Liver (tissue), 9 donors: ENCODE data around the gene SNRK. TPM values are rescaled to one million over a fixed set of nuclear protein-coding genes. Genes with fewer than 3 reads are reported as not detected.

ENCODE experiments used
- DNase-seq: peaks from one replicate; pipeline ENCODE4 v3.0.0-alpha.2; 2017; ENCODE audit warnings: low spot score
- H3K27ac ChIP-seq, 2 donors: one replicate each; pipeline ENCODE4 v1.7.0; 2013; ENCODE audit warnings: inconsistent platforms in 2 of 2, low read length in 2 of 2, control low read depth in 1 of 2, low read depth in 1 of 2, mild to moderate bottlenecking in 1 of 2
- H3K27me3 ChIP-seq, 4 donors: one replicate each; pipeline versions ENCODE4 v1.6.1 to v1.7.0; 2013; ENCODE audit warnings: low read length in 3 of 4, inconsistent platforms in 1 of 4, mild to moderate bottlenecking in 1 of 4, moderate library complexity in 1 of 4; ENCODE audit not compliant: control insufficient read depth in 4 of 4, insufficient read depth in 4 of 4
- H3K36me3 ChIP-seq, 4 donors: one replicate each; pipeline versions ENCODE4 v1.6.1 to v1.7.0; 2013; ENCODE audit warnings: low read length in 3 of 4, mild to moderate bottlenecking in 3 of 4, low read depth in 1 of 4, moderate library complexity in 1 of 4; ENCODE audit not compliant: control insufficient read depth in 4 of 4, insufficient read depth in 3 of 4
- H3K4me1 ChIP-seq, 4 donors: one replicate each; pipeline versions ENCODE4 v1.6.1 to v1.7.0; 2013; ENCODE audit warnings: low read length in 3 of 4, mild to moderate bottlenecking in 3 of 4, moderate library complexity in 1 of 4; ENCODE audit not compliant: control insufficient read depth in 4 of 4, insufficient read depth in 4 of 4
- H3K4me3 ChIP-seq, 3 donors: one replicate each; pipeline versions ENCODE4 v1.6.1 to v1.7.0; 2013; ENCODE audit warnings: low read length in 3 of 3, control low read depth in 1 of 3, low read depth in 1 of 3, mild to moderate bottlenecking in 1 of 3
- H3K9ac ChIP-seq, 2 donors: one replicate each; pipeline ENCODE4 v1.7.0; 2013; ENCODE audit warnings: low read length in 2 of 2, mild to moderate bottlenecking in 2 of 2, moderate library complexity in 2 of 2, control low read depth in 1 of 2, low read depth in 1 of 2
- H3K9me3 ChIP-seq, 4 donors: one replicate each; pipeline versions ENCODE4 v1.6.1 to v1.7.0; 2013; ENCODE audit warnings: low read length in 3 of 4; ENCODE audit not compliant: control insufficient read depth in 4 of 4
- EGR1 ChIP-seq, 2 donors: IDR thresholded peaks; 2 replicates each; pipeline ENCODE4 v1.6.1; 2016 to 2018; ENCODE audit warnings: antibody characterized with exemption in 2 of 2, low read depth in 2 of 2
- FOXA1 ChIP-seq: IDR thresholded peaks from 2 replicates; pipeline ENCODE4 v1.6.1; 2016; ENCODE audit warnings: antibody characterized with exemption
- FOXA2 ChIP-seq: IDR thresholded peaks from 2 replicates; pipeline ENCODE4 v1.6.1; 2016; ENCODE audit warnings: antibody characterized with exemption
- GABPA ChIP-seq, 2 donors: IDR thresholded peaks in 1 of 2; conservative IDR thresholded peaks in 1 of 2; 2 replicates each; pipeline ENCODE4 v1.6.1; 2016; ENCODE audit warnings: antibody characterized with exemption in 2 of 2, mild to moderate bottlenecking in 1 of 2, moderate library complexity in 1 of 2
- HNF4A ChIP-seq, 2 donors: conservative IDR thresholded peaks; 2 replicates each; pipeline ENCODE4 v1.6.1; 2016; ENCODE audit warnings: antibody characterized with exemption in 2 of 2, mild to moderate bottlenecking in 2 of 2
- JUND ChIP-seq, 2 donors: IDR thresholded peaks; 2 replicates each; pipeline ENCODE4 v1.6.1; 2016; ENCODE audit warnings: antibody characterized with exemption in 2 of 2
- NR2F2 ChIP-seq: IDR thresholded peaks from 2 replicates; pipeline ENCODE4 v1.6.1; 2016; ENCODE audit warnings: antibody characterized with exemption
- RXRA ChIP-seq, 2 donors: IDR thresholded peaks; 2 replicates each; pipeline ENCODE4 v1.6.1; 2017 to 2018; ENCODE audit warnings: antibody characterized with exemption in 2 of 2, mild to moderate bottlenecking in 1 of 2
- SP1 ChIP-seq: IDR thresholded peaks from 2 replicates; pipeline ENCODE4 v1.6.1; 2018; ENCODE audit warnings: antibody characterized with exemption, mild to moderate bottlenecking
- TAF1 ChIP-seq: conservative IDR thresholded peaks from 2 replicates; pipeline ENCODE4 v1.6.1; 2016; ENCODE audit warnings: antibody characterized with exemption, mild to moderate bottlenecking
- YY1 ChIP-seq: IDR thresholded peaks from 2 replicates; pipeline ENCODE4 v1.6.1; 2016; ENCODE audit warnings: antibody characterized with exemption, mild to moderate bottlenecking
- WGBS: extraction: QIAGEN DNeasy Blood & Tissue Kit; methylation state at CpG from one replicate; pipeline ENCODE4 v1.1.7; 2013; 5-methylcytosine and 5-hydroxymethylcytosine counted together
- polyA plus RNA-seq, 2 donors: library from polyadenylated mRNA; stranded (reverse) in 1 of 2; unstranded in 1 of 2; fragments of 200-250 nt in 1 of 2; fragments of >200 nt in 1 of 2; fragmentation: Nextera tagmentation in 1 of 2; extraction: Ambion mirVana in 1 of 2; gene quantifications; one replicate each; pipeline versions ENCODE4 v1.2.1 to v1.2.3, GENCODE V29; 2013 to 2015
- total RNA-seq, 2 donors: library from RNA; depleted of rRNA; stranded (reverse); fragments of >200 nt; gene quantifications; one replicate each; pipeline ENCODE4 v1.2.3, GENCODE V29; 2014
- TF ChIP-seq, protein P1 (sequence below): IDR thresholded peaks from 2 replicates; pipeline ENCODE4 v1.6.1; 2016; ENCODE audit warnings: antibody characterized with exemption, mild to moderate bottlenecking
- TF ChIP-seq, protein P2 (sequence below): IDR thresholded peaks from 2 replicates; pipeline ENCODE4 v1.6.1; 2016; ENCODE audit warnings: antibody characterized with exemption
- TF ChIP-seq, protein P3 (sequence below): IDR thresholded peaks from 2 replicates; pipeline ENCODE4 v1.6.1; 2016; ENCODE audit warnings: antibody characterized with exemption
- TF ChIP-seq, protein P4 (sequence below): IDR thresholded peaks from 2 replicates; pipeline ENCODE4 v1.6.1; 2016; ENCODE audit warnings: antibody characterized with exemption
- TF ChIP-seq, protein P5 (sequence below): fragments of 150-350 bp; IDR thresholded peaks from 2 replicates; pipeline ENCODE4 v1.5.1; 2017; ENCODE audit warnings: improper control_type of control experiment, low read depth, low read length; ENCODE audit not compliant: missing input control
- donor health status: healthy.
- donor health status: healthy.
- donor health status: healthy.
- donor health status: healthy.
- donor health status: healthy.

SNRK gene
- total and polyA plus RNA-seq, 4 donors: 5.8 to 28.5 (median 14.6) TPM

DNA sequence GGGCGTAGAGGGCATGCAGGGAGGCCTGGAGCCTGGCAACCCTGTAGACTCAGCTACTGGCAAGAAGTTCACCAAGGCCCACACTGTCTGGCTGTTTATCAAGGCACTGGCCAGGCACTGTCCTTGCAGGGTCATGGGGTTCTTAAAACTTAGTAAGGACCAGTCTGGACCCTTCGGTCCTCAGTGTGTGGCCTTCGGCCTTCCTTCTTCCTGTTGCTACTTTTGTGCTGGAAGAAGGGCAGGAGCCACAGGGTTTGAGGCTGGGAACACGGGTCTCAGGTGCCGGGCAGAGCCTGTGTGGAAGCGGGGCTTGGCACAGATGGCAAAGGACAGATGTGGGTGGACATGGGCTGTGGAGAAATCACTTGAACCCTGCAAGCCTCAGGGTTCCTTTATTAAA, 76.6 kb downstream of the SNRK start:
- H3K9ac ChIP-seq: no peak overlapping the region
- no peak for DNase-seq
- H3K36me3 ChIP-seq: no peaks in the 10 kb centered on the region
- H3K27ac ChIP-seq: no peak overlapping the region
- H3K9me3 ChIP-seq: no peaks in the 10 kb centered on the region
- no peaks in the 10 kb centered on the region for H3K27me3 ChIP-seq
- TF ChIP-seq TAF1: no peak
- TF ChIP-seq FOXA2: no peak
- no peak for TF ChIP-seq GABPA (IDR thresholded peaks at IDR 0.05 in 1 of 2, conservative IDR thresholded peaks at IDR 0.05 in 1 of 2)
- 92% methylated on average over 6 of the region's 6 CpGs for WGBS
- H3K4me1 ChIP-seq: peaks cover 0 to 2% (median 0%) of the 10 kb centered on the region in 4 donors
- no peak overlapping the region for H3K4me3 ChIP-seq

DNA sequence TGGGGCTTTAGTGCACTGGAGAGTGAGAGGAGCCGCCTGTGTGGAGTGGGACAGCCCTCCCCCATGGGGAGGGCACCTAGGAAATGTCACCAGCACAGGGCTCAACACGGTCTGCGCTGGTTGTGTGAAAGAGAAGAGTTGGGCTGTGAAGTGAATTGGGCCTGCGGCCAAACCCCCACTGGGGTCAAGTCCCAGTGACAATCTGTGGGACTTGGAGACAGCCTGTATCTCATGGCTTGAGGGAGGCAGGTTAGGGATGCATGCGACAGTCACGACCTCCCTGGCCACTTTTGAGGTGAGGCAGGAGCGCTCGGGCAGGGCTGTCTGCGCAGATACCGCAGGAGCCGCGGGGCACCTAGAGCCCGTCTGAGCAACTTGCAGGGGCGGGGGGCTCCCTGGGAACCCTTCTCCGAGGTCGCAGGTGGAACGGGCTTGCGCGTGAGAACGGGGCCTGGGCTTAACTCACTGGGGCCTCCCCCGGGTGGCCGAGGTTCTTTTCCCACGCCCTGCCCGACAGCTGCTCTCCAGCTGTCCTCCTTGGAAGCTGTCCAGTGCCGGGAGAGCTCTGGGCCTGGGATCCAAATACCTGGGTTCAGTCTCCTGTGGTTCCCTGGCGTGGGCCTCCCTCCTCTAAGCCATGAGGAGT, 77.4 kb downstream of the SNRK start:
- no peaks in the 10 kb centered on the region for H3K27me3 ChIP-seq
- H3K4me3 ChIP-seq: no peak overlapping the region
- DNase-seq: no peak
- H3K36me3 ChIP-seq: no peaks in the 10 kb centered on the region
- H3K4me1 ChIP-seq: peaks cover 0 to 2% (median 0%) of the 10 kb centered on the region in 4 donors
- H3K9ac ChIP-seq: no peak overlapping the region
- no peak overlapping the region for H3K27ac ChIP-seq
- no peaks in the 10 kb centered on the region for H3K9me3 ChIP-seq
- WGBS: 87% methylated on average over 26 of the region's 26 CpGs
- no peak for TF ChIP-seq FOXA2
- TF ChIP-seq NR2F2: peak; percentile 35

DNA sequence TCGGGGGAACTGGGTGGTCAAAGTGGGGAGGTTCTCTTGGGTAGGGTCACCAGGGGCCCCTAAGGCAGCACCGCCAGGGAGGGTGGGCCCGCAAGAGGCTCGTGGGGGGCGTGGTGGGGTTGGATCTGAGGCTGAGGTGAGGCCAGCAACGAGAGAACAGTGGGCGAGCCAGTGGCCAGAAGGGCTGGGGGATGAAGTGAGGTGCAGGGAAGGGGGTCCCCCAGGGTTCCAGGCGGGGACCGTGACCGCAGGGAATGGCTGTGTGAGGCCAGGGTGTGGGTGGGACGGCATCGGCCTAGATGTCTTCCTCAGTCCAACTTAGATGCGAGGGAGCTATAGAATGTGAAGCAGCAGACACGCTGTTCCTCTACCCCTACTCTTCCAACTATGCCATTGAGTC, 78.2 kb downstream of the SNRK start:
- Histone ChIP-seq H3K27me3 (no peaks in the 10 kb centered on the region), H3K27ac (peak overlapping the region in 1 of 2 donors; percentile 16), H3K9me3 (no peaks in the 10 kb centered on the region), H3K9ac (no peak overlapping the region), H3K4me3 (no peak overlapping the region), H3K4me1 (peaks cover 0 to 2% (median 0%) of the 10 kb centered on the region in 4 donors), H3K36me3 (no peaks in the 10 kb centered on the region)
- WGBS: 98% methylated on average over 14 of the region's 14 CpGs
- DNase-seq: no peak
- no peak for TF ChIP-seq JUND (IDR thresholded peaks at IDR 0.05)
- no peak for TF ChIP-seq NR2F2
- no peak for TF ChIP-seq EGR1 (IDR thresholded peaks at IDR 0.05; ENCODE audit: low read depth in 2 of 2)
- TF ChIP-seq FOXA1: no peak
- TF ChIP-seq, protein P1, sequence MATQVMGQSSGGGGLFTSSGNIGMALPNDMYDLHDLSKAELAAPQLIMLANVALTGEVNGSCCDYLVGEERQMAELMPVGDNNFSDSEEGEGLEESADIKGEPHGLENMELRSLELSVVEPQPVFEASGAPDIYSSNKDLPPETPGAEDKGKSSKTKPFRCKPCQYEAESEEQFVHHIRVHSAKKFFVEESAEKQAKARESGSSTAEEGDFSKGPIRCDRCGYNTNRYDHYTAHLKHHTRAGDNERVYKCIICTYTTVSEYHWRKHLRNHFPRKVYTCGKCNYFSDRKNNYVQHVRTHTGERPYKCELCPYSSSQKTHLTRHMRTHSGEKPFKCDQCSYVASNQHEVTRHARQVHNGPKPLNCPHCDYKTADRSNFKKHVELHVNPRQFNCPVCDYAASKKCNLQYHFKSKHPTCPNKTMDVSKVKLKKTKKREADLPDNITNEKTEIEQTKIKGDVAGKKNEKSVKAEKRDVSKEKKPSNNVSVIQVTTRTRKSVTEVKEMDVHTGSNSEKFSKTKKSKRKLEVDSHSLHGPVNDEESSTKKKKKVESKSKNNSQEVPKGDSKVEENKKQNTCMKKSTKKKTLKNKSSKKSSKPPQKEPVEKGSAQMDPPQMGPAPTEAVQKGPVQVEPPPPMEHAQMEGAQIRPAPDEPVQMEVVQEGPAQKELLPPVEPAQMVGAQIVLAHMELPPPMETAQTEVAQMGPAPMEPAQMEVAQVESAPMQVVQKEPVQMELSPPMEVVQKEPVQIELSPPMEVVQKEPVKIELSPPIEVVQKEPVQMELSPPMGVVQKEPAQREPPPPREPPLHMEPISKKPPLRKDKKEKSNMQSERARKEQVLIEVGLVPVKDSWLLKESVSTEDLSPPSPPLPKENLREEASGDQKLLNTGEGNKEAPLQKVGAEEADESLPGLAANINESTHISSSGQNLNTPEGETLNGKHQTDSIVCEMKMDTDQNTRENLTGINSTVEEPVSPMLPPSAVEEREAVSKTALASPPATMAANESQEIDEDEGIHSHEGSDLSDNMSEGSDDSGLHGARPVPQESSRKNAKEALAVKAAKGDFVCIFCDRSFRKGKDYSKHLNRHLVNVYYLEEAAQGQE: no peak
- TF ChIP-seq, protein P2, sequence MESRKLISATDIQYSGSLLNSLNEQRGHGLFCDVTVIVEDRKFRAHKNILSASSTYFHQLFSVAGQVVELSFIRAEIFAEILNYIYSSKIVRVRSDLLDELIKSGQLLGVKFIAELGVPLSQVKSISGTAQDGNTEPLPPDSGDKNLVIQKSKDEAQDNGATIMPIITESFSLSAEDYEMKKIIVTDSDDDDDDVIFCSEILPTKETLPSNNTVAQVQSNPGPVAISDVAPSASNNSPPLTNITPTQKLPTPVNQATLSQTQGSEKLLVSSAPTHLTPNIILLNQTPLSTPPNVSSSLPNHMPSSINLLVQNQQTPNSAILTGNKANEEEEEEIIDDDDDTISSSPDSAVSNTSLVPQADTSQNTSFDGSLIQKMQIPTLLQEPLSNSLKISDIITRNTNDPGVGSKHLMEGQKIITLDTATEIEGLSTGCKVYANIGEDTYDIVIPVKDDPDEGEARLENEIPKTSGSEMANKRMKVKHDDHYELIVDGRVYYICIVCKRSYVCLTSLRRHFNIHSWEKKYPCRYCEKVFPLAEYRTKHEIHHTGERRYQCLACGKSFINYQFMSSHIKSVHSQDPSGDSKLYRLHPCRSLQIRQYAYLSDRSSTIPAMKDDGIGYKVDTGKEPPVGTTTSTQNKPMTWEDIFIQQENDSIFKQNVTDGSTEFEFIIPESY: no peak
- no peak for TF ChIP-seq RXRA (IDR thresholded peaks at IDR 0.05)
- TF ChIP-seq, protein P3, sequence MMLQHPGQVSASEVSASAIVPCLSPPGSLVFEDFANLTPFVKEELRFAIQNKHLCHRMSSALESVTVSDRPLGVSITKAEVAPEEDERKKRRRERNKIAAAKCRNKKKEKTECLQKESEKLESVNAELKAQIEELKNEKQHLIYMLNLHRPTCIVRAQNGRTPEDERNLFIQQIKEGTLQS: no peak
- no peak for TF ChIP-seq YY1
- no peak for TF ChIP-seq SP1
- no peak for TF ChIP-seq FOXA2
- TF ChIP-seq, protein P4, sequence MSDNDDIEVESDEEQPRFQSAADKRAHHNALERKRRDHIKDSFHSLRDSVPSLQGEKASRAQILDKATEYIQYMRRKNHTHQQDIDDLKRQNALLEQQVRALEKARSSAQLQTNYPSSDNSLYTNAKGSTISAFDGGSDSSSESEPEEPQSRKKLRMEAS: no peak
- TF ChIP-seq, protein P5, sequence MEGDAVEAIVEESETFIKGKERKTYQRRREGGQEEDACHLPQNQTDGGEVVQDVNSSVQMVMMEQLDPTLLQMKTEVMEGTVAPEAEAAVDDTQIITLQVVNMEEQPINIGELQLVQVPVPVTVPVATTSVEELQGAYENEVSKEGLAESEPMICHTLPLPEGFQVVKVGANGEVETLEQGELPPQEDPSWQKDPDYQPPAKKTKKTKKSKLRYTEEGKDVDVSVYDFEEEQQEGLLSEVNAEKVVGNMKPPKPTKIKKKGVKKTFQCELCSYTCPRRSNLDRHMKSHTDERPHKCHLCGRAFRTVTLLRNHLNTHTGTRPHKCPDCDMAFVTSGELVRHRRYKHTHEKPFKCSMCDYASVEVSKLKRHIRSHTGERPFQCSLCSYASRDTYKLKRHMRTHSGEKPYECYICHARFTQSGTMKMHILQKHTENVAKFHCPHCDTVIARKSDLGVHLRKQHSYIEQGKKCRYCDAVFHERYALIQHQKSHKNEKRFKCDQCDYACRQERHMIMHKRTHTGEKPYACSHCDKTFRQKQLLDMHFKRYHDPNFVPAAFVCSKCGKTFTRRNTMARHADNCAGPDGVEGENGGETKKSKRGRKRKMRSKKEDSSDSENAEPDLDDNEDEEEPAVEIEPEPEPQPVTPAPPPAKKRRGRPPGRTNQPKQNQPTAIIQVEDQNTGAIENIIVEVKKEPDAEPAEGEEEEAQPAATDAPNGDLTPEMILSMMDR: no peak
- no peak for TF ChIP-seq HNF4A (conservative IDR thresholded peaks at IDR 0.05)
